ENCODE results near the gene NRBP1.
A peak's percentile ranks its signal among the peaks of the same experiment; 100 is the strongest.
"Not testable (repeated sequence)": the region's sequence is repeated elsewhere in the genome, so short reads cannot be mapped to it uniquely, and the experiment has no call there.

The NRBP1 gene

DNA sequence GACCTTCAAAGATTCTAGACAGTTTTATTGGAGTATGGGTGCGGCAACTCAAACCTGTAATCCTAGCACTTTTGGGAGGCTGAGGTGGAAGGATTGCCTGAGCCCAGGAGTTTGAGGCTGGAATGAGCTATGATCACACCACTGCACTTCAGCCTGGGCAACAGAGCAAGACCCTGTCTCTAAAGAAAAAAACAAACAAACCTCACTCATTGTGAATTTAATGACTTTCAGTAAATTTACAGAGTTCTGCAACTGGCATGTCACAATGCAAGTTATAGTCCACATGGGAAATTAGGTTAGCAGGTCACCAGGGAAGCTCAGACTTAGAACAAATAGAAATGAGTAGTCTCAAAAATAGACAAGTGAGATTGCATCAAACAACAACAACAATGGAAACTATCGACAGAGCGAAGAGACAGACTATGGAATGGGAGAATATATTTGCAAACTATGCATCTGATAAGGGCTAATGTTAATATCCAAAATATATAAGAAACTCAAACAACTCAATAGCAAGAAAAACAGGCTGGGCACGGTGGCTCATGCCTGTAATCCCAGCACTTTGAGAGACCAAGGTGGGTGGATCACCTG lies 6.7 kb upstream of the NRBP1 start:
- DNase-seq (ENCODE audit: low read depth in 3 of 3) = no peak

DNA sequence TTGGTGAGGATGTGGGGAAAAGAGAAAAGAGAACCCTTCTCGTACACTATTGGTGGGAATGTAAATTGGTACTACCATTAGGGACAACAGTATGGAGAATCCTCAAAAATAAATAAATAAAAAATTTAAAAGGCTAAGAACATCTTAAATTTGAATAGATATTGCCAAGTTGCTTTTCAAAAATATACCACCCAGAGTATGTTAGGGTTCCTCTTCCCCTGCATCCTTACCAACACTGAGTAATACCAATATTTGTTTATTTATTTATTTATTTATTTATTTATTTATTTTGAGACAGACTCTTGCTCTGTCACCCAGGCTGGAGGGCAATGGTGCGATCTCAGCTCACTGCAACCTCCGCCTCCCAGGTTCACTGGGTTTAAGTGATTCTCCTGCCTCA lies 5.5 kb upstream of the NRBP1 start:
- DNase-seq (ENCODE audit: low read depth in 3 of 3) = no peak

DNA sequence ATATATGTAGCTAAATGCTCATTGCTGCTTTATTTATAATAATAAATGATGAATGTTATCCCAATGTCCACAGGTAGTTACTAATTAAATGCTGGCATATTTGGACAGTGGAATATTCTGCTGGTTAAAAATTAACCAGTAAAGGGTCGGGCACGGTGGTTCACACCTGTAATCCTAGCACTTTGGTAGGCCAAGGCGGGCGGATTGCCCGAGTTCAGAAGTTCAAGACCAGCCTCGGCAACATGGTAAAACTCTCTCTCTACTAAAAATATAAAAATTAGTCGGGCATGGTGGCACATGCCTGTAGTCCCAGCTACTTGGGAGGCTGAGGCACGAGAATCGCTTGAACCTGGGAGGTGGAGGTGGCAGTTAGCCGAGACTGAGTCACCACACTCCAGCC lies 3.4 kb upstream of the NRBP1 start:
- DNase-seq (ENCODE audit: low read depth in 3 of 3) = not testable (repeated sequence)

DNA sequence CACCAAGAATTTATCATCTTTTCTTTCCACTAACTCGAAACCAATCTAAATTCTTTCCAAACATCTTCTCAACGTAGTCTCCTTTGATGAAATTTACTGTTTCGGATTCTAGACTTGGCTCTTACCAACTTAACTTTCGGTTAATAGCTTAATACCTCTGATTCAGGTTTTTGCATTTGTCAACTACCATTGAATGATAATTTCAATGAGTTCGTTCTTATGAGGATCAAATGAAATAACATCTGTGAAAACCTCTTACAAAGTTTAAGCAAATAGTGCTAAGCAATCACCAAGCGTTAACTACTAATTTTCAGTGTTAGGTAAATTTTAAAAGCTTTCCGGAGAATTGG lies 593 bp upstream of the NRBP1 start:
- DNase-seq (ENCODE audit: low read depth in 3 of 3) = no peak

DNA sequence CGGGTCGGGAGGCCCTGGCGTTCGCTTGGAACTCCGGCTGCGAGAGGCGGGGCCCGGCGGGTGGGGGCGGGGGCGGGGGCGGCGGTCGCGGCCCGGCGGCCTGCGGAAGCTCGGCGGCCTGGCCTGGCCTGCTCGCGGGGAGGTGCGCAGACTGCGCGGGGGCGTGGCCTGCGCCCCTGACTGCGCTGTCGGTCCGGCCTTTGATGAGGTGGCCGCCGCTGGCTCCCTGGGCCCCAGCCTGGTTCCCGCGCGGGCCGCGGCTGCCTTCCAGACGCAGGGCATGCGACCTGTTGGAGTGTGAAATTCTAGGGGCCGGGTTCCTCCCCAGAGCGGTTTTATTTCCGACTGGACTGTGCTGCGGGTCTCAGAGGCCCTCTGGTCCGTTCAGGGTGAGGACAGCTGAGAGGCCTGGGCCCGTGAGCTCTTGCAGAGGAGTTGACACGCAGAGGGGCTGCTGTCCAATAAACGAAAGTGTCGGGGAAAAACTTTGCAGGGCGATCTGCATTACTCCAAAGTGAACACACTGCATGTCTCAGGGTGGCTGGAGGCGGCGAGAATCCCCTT lies 629 bp downstream of the NRBP1 start:
- peak; percentile 53 to 57 (median 56) for DNase-seq (ENCODE audit: low read depth in 3 of 3)

DNA sequence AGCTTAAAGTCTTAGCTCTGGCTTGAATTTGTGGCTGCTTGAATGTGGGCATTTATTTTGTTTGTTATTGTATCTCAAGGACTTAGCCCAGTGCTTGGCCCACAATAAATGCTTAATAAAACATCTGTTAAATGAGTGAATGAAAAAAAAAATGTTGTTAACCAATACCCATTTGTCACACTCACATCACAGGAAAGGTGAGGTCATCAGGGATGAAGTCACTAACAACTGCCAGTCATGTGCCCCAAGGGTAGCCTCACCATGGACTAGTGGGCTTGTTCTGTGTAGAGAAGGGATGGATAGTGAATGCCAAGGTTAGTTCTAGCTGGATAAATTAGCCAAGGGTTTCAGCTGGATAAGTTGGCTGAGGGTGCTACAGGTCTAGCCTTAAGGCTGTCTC lies 3.0 kb downstream of the NRBP1 start:
- DNase-seq (ENCODE audit: low read depth in 3 of 3) = no peak

DNA sequence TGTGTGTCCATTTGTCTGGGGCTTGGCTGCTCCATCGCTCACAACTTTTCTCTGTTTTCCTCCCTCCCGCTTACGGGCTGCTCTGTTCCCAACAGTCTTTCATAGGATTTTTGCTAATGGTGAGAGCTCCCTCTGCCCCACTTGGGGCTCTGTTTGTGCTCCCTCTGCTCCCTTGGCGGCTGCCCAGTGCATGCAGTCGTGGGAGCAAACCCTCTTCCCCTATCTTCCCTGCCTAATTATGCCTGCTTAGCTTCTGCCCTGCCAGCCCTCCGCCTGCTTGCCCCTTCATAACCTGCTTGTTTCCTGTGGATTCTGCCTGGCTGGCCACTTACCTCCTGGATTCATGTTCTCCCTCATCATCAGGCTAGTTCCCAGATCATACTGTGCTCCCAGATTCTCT lies 7.2 kb downstream of the NRBP1 start:
- DNase-seq (ENCODE audit: low read depth in 3 of 3) = no peak

DNA sequence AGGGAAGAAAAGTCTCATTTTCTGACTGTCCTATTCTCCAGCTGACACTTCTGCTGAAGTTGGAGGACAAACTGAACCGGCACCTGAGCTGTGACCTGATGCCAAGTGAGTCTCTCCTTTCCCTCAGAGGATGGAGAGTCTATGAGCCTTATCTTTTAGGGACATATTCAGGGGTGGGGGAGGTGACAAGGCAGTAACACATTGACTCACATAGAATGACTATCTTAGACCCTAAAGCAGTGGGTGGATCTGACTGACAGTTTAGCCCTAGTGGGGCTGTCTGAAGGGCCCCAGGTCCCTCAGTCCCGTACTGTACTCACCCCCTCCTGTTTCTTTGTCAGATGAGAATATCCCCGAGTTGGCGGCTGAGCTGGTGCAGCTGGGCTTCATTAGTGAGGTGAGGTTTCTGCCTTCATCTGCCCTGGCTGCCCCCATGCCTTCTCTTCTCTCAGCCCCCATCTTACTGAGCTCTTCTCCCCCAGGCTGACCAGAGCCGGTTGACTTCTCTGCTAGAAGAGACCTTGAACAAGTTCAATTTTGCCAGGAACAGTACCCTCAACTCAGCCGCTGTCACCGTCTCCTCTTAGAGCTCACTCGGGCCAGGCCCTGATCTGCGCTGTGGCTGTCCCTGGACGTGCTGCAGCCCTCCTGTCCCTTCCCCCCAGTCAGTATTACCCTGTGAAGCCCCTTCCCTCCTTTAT lies 12.9 kb downstream of the NRBP1 start:
- DNase-seq (ENCODE audit: low read depth in 3 of 3) = no peak

DNA sequence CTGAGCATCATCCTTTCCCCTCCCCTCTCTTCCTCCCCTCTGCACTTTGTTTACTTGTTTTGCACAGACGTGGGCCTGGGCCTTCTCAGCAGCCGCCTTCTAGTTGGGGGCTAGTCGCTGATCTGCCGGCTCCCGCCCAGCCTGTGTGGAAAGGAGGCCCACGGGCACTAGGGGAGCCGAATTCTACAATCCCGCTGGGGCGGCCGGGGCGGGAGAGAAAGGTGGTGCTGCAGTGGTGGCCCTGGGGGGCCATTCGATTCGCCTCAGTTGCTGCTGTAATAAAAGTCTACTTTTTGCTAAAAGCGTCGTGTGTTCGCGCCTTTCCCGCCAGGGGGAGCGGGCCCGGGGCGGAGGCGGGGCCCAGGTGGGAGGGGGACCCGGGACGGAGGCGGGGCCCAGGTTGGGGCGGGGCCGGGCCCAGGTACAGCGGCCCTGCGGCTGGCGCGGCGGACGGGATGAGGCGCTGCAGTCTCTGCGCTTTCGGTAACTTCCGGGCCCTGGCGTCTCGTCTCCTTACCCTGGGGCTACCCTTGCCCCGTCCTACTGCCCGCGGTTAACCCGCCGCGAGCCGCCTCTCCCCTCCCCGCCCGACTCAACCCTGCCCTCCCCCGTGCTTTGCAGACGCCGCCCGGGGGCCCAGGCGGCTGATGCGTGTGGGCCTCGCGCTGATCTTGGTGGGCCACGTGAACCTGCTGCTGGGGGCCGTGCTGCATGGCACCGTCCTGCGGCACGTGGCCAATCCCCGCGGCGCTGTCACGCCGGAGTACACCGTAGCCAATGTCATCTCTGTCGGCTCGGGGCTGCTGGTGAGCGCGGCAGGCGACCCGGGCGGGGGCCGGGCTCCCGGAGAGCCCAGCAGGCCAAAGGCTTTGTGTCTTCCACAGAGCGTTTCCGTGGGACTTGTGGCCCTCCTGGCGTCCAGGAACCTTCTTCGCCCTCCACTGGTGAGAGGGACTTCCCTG lies 13.8 kb downstream of the NRBP1 start, which contains the start of gene KRTCAP3:
TSS of gene KRTCAP3 (plus strand) at position 424 of the 962 bp plus-strand sequence. CDS start at position 456, 32 bp downstream.
- no peak for DNase-seq (ENCODE audit: low read depth in 3 of 3)

DNA sequence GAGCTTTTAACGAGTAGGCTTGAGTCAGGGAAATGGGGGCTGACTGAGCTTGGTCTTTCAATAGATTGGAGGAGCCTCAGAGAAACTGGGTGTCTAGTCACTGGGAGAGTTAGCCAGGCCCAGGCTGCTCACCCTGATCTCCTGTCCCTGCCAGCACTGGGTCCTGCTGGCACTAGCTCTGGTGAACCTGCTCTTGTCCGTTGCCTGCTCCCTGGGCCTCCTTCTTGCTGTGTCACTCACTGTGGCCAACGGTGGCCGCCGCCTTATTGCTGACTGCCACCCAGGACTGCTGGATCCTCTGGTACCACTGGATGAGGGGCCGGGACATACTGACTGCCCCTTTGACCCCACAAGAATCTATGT lies 14.5 kb downstream of the NRBP1 start:
- DNase-seq (ENCODE audit: low read depth in 3 of 3) = no peak

DNA sequence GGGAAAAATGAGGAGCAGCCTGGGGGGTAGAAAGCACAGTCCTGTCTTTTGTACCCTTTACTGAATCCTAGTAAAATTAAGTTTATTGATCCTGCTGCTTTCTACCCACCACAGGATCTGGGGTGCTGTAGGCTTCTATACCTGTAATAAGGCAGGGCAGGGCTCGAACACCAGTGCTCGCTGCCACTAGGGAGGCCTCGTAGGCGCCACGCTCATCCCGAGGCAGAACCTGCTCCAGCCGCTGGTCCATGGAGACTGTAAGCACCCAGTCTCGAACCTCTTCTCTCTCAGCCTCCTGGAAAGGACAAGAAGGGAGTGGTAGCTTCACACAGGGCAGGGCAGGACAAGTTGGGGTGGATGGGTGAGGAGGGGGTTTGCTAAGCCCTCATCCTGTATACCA lies 16.7 kb downstream of the NRBP1 start:
- no peak for DNase-seq (ENCODE audit: low read depth in 3 of 3)

DNA sequence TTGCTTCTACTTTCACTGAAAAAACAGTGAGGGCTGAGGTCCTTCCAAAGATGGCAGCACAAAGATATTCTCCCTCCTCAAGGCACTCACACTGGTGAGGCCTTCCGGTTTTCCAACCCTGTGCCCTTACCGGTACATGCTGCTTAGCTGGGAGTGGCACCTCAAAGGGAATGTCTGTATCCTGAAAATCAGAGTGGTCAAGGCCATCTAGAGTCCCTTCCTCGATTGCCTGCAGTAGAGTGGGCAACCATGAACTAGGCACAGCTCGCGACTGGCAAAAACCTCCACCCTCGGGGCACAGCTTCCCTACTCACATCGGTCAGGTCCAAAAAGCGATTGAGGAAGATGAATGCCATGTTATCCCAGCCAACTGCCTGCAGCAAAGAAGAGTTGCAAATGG lies 17.2 kb downstream of the NRBP1 start:
- no peak for DNase-seq (ENCODE audit: low read depth in 3 of 3)

DNA sequence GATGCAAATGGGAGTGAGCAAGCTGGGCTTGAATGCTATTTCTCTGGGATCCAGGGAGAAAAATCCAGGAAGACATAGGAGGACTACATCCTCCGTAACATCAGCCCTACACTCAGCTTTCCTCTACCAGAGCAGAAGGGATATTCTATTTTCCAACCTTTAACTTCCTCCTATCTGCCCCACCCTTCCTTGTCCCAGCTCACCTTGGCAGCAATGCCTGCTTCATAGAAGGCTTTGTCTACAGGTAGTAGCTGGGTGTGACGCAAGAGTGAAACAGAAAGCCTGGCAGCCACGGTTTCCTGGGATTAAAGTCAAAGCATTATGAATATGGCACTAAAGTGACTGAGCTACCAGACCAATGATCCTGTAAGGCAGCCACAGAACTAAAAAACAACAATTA lies 17.6 kb downstream of the NRBP1 start:
- DNase-seq (ENCODE audit: low read depth in 3 of 3) = no peak

DNA sequence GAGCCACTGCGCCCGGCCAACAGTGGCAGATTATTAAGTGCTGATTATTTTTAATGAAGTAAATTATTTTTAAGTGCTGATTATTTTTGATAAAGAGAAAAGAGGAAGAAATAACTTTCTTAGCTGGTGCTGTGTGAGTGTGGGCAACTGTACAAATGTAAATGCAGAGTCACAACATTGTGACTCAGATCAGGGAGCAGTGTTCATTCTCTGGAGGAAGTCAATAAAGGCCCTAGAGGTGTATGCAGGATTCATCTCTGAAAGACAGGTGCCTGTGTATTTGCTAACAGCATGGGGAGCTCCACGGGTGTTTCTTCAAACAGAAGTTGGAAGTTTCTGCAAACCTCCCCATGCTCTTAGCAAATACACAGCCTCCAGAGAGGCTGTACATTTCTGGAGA lies 19.9 kb downstream of the NRBP1 start:
- DNase-seq (ENCODE audit: low read depth in 3 of 3) = no peak

DNA sequence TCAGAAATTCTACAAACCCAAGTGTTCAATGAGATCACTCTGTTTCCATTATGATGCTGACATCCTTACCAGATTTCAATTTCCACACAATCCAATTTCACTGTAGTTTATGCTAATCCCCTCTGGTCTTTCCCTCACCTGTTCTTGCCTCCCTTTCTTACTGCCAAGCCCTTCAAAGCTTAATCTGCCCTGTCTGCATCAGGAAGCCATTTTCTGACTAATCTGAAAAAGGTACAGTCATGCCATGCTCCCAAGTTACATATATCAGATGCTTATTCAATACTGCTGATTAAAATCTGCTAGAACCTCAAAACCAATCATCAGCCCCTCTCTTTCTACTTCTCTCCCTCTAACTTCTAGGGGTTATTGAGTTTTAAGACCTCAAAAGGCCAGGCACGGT lies 22.7 kb downstream of the NRBP1 start:
- DNase-seq (ENCODE audit: low read depth in 3 of 3) = no peak

DNA sequence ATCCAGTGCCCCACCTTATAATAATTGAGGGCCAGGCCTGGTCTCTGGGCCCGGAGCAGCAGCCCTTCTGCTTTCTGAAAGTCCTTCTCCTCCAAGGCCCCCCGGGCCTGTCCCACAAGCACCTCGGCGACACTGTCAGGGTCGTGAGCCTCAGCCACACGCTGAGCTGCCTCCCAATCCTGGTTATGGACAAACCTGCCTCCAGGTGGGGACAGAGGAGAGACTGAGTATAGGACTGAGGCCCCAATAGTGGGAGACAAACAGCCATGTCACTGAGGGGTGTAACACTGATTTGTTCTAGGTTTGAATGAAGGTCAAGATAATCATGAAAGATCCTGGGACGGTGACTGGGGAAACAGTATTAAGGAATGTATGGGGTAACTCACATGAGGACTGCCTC lies 25.5 kb downstream of the NRBP1 start:
- DNase-seq (ENCODE audit: low read depth in 3 of 3) = no peak

DNA sequence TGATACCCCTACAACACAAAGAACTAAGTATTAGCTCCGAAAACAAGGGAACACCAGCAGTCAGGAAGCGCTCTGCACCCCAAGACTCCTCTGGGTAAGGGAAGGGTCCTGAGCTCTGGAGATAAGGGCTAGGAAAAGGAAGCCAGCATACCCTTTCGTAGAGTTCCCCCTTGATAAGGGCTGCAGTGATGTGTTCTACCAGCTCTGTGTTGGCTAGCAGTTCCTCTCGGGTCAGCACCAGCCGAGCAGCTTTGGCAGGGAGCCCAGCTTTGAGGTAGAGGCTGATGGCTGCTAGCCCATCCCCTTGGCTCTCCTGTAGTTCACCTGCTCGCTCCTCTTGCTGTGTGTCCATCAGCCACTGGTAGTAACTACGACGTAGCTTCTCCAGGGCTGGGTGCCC lies 32.7 kb downstream of the NRBP1 start:
- DNase-seq (ENCODE audit: low read depth in 3 of 3) = no peak

DNA sequence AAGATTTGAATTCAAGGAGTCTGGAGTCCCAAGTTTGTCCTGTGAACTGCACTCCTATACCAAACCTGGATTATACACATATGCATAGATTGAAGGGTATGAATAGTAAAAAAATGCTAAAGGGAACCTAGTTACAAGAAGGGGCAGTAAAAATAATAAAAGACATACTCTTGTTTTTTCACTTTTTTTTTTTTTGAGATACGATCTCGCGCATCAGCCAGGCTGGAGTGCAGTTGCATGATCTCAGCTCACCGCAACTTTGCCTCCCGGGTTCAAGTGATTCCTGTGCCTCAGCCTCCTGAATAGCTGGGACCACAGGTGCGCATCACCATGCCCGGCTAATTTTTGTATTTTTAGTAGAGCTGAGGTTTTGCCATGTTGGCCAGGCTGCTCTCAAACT lies 36.0 kb downstream of the NRBP1 start:
- DNase-seq (ENCODE audit: low read depth in 3 of 3) = no peak

DNA sequence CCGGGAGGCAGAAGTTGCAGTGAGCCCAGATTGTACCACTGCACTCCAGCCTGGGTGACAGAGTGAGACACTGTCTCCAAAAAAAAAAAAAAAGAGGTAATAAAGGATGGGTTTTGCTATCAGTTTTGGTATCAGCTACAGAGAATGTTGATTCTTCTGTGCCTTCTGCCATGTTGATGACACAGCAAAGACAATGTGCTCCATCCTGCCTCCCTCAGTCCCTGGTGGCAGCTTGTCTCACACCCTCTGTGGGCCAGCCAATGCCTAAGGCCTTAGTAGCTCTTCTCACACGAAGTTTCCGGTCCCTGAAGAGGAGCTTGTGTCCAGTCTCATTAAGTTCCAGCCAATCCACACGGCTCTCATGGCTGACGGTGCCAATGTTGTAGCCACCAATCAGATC lies 43.5 kb downstream of the NRBP1 start:
- no peak for DNase-seq (ENCODE audit: low read depth in 3 of 3)

DNA sequence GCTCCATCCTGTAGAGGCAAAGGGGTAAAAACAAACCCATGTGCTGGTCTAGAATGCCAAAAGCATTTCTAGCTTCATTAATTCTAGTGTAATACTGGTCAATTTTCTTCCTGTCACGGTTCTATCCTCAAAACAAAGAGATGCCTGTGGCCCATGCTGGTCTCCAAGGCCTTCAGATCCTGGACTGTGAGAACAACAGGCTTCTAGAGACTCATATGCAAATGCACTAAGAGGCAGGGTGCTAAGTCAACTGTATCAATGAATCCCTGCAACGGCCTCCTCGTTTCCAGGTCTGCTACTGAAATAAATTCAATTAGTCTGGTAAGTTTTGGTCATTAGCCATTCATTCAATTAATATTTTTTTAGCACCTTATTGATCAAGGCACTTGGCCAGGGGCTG lies 57.1 kb downstream of the NRBP1 start:
- DNase-seq (ENCODE audit: low read depth in 3 of 3) = no peak

DNA sequence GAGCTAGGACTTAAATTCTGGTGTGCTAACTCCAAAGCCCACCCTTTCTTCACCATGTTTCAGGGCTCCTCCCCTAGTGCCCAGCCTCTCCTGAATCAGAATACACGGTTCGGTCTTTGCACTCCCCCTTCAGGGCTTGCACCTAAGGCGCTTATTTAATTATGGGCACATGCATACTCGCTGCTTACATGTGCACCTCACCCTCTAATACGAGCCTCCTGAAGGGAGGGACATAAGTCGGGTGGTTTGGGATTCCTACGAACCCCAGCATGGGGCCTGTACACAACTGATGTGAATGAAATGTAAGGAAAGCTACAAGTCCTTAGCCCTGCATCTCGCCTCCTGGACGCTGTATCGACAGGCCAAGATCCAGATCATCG lies 60.7 kb downstream of the NRBP1 start:
- no peak for DNase-seq (ENCODE audit: low read depth in 3 of 3)
